ENCODE data around the gene CDH13.

Gene CDH13

GRCh38 chr16:83813823-83814658, 1187.3 kb downstream of the CDH13 start:
- no peak for DNase-seq (ENCODE audit: low read depth in 3 of 3, low spot score in 1 of 3)

GRCh38 chr16:83814659-83814985, 1187.9 kb downstream of the CDH13 start:
- DNase-seq (ENCODE audit: low read depth in 3 of 3, low spot score in 1 of 3): no peak

GRCh38 chr16:83817022-83817421, 1190.3 kb downstream of the CDH13 start:
- no peak for DNase-seq (ENCODE audit: low read depth in 3 of 3, low spot score in 1 of 3)

GRCh38 chr16:83818276-83818675, 1191.5 kb downstream of the CDH13 start:
- DNase-seq (ENCODE audit: low read depth in 3 of 3, low spot score in 1 of 3): no peak

- DNase-seq (ENCODE audit: low read depth in 3 of 3, low spot score in 1 of 3): no peak
Measured at GRCh38 chr16:83819361-83819760, 1192.6 kb downstream of the CDH13 start.

GRCh38 chr16:83826146-83826913, 1199.6 kb downstream of the CDH13 start:
- DNase-seq (ENCODE audit: low read depth in 3 of 3, low spot score in 1 of 3): peak; percentile 42 to 73 (median 53)

- DNase-seq (ENCODE audit: low read depth in 3 of 3, low spot score in 1 of 3): no peak
Measured at GRCh38 chr16:83830091-83830768, 1203.5 kb downstream of the CDH13 start.

GRCh38 chr16:83830769-83831455, 1204.1 kb downstream of the CDH13 start:
- no peak for DNase-seq (ENCODE audit: low read depth in 3 of 3, low spot score in 1 of 3)

- no peak for DNase-seq (ENCODE audit: low read depth in 3 of 3, low spot score in 1 of 3)
Measured at GRCh38 chr16:83831456-83831987, 1204.8 kb downstream of the CDH13 start.

GRCh38 chr16:83833921-83834320, 1207.2 kb downstream of the CDH13 start:
- no peak for DNase-seq (ENCODE audit: low read depth in 3 of 3, low spot score in 1 of 3)

- no peak for DNase-seq (ENCODE audit: low read depth in 3 of 3, low spot score in 1 of 3)
Measured at GRCh38 chr16:83835586-83836566, 1209.1 kb downstream of the CDH13 start.

- no peak for DNase-seq (ENCODE audit: low read depth in 3 of 3, low spot score in 1 of 3)
Measured at GRCh38 chr16:83837566-83837965, 1210.8 kb downstream of the CDH13 start.

- DNase-seq (ENCODE audit: low read depth in 3 of 3, low spot score in 1 of 3): no peak
Measured at GRCh38 chr16:83838151-83838550, 1211.4 kb downstream of the CDH13 start.

- no peak for DNase-seq (ENCODE audit: low read depth in 3 of 3, low spot score in 1 of 3)
Measured at GRCh38 chr16:83839561-83839960, 1212.8 kb downstream of the CDH13 start.

GRCh38 chr16:83840060-83840617, 1213.4 kb downstream of the CDH13 start:
- no peak for DNase-seq (ENCODE audit: low read depth in 3 of 3, low spot score in 1 of 3)

GRCh38 chr16:83842291-83842690, 1215.5 kb downstream of the CDH13 start:
- no peak for DNase-seq (ENCODE audit: low read depth in 3 of 3, low spot score in 1 of 3)

GRCh38 chr16:83842756-83843507, 1216.2 kb downstream of the CDH13 start:
- DNase-seq (ENCODE audit: low read depth in 3 of 3, low spot score in 1 of 3): no peak

GRCh38 chr16:83843657-83844056, 1216.9 kb downstream of the CDH13 start:
- no peak for DNase-seq (ENCODE audit: low read depth in 3 of 3, low spot score in 1 of 3)

- DNase-seq (ENCODE audit: low read depth in 3 of 3, low spot score in 1 of 3): no peak
Measured at GRCh38 chr16:83845263-83845662, 1218.5 kb downstream of the CDH13 start.
